Measurements from ENCODE around the gene RPL4. TPM values are rescaled to one million over a fixed set of nuclear protein-coding genes. Genes with fewer than 3 reads are reported as not detected.

The RPL4 gene
- total and polyA plus RNA-seq, 10 of the 15 experiments (the other 5 are each of a cell fraction or from before 2014, with no cell fraction given): 2,004 to 8,888 (median 4,667) TPM

DNA sequence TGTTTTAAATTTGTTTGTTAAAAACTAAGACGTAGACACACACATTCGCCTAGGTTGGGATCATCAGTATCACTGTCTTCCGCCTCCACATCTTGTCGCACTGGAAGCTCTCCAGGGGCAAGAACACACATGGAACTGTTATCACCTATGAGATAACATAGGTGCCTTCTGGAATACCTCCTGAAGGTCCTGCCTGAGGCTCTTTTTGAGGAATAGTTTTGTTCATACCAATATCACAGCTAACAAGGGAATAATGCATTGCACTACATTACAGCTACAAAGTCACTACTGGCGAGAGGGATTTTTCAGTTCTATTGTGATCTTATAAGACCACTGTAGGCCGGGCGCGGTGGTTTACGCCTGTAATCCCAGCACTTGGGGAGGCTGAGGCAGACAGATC, 30.4 kb upstream of the RPL4 start:
- in situ Hi-C loops (cut with MboI) (no loop called here), intact Hi-C loops (cut with micrococcal nuclease; ENCODE audit: unreplicated experiment) (no loop called here)
- DNase-seq (ENCODE audit: low read depth, low spot score) (no peak), FAIRE-seq (no peak), ATAC-seq (no peak)
- SMC1A ChIA-PET (ENCODE audit: uncharacterized antibody, unreplicated experiment): interaction anchor here (0.6 kb wide), 1 partner anchor 1278 kb away, joined by 3 read pairs; no protein-coding TSS in a partner anchor
- no peaks in the 10 kb centered on the region for H3K27me3 ChIP-seq (replicated peaks in 1 of 2; ENCODE audit: control insufficient read depth in 2 of 2, insufficient read depth in 2 of 2, low read length in 1 of 2)
- peaks cover 0 to 9% of the 10 kb centered on the region in 2 experiments; a peak in 3 of 4 replicates for H3K36me3 ChIP-seq (ENCODE audit: control insufficient read depth in 2 of 2, insufficient read depth in 2 of 2, low read length in 1 of 2)
- no TSS peak for BruUV-seq (replicated peaks)
- H2AFZ ChIP-seq (ENCODE audit: control insufficient read depth, low read depth, low read length): no peak overlapping the region
- no peak overlapping the region for H3K9ac ChIP-seq (ENCODE audit: control insufficient read depth, insufficient read depth, low read length)
- no peaks in the 10 kb centered on the region for H3K4me1 ChIP-seq (ENCODE audit: control insufficient read depth, insufficient read depth, low read length)
- H3K79me2 ChIP-seq (ENCODE audit: control insufficient read depth, insufficient read depth, low read length): no peaks in the 10 kb centered on the region
- no peak overlapping the region for H3K27ac ChIP-seq (ENCODE audit: control insufficient read depth, insufficient read depth)
- CTCF ChIA-PET: interaction anchor here (1.2 kb wide), 1 partner anchor 316 kb away, joined by 4 read pairs; no protein-coding TSS in a partner anchor
- H3K9me3 ChIP-seq (replicated peaks; ENCODE audit: control insufficient read depth, insufficient read depth, low read length): no peaks in the 10 kb centered on the region
- POLR2A ChIA-PET: interaction anchor here (1.3 kb wide), 1 partner anchor 31 kb away, joined by 5 read pairs; the partner anchor contains the start of gene RPL4
- RAD21 ChIA-PET (ENCODE audit: unreplicated experiment): no interaction called here
- WGBS (ENCODE audit: insufficient coverage, insufficient replicate concordance, low lambda C conversion rate, missing lambda C conversion rate): 94% methylated on average over 9 of the region's 9 CpGs
- no peaks in the 10 kb centered on the region for H4K20me1 ChIP-seq (ENCODE audit: control insufficient read depth, insufficient read depth)
- H3K4me2 ChIP-seq (ENCODE audit: control insufficient read depth, insufficient read depth): no peak overlapping the region
- H3K4me3 ChIP-seq: no peak overlapping the region
- TF ChIP-seq RB1 (IDR thresholded peaks at IDR 0.05; ENCODE audit: borderline replicate concordance) (no peak), ASH2L (IDR thresholded peaks at IDR 0.05; ENCODE audit: borderline replicate concordance, low read depth) (no peak), SIN3A (IDR thresholded peaks at IDR 0.05; ENCODE audit: low read depth, low read length) (no peak)
- TF ChIP-seq, protein P1, sequence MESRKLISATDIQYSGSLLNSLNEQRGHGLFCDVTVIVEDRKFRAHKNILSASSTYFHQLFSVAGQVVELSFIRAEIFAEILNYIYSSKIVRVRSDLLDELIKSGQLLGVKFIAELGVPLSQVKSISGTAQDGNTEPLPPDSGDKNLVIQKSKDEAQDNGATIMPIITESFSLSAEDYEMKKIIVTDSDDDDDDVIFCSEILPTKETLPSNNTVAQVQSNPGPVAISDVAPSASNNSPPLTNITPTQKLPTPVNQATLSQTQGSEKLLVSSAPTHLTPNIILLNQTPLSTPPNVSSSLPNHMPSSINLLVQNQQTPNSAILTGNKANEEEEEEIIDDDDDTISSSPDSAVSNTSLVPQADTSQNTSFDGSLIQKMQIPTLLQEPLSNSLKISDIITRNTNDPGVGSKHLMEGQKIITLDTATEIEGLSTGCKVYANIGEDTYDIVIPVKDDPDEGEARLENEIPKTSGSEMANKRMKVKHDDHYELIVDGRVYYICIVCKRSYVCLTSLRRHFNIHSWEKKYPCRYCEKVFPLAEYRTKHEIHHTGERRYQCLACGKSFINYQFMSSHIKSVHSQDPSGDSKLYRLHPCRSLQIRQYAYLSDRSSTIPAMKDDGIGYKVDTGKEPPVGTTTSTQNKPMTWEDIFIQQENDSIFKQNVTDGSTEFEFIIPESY (IDR thresholded peaks at IDR 0.05): no peak

DNA sequence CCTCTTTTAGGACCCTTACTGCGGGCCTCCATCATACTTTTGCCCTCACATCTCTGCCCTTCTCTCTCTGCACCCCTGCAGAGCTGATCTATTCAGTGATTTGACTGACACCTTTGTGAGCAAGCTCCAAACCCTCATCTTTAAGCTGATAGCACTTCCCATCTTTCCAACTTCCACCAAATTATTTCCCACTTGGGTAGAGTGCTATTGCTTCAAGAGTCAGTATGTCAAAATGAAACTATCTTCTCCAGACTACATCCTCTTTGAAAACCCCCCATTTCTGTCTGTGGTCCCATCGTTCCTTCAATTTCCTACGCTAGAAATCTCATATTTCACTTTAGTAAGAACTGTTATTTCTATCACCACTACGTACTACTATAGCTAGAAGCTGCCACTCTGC, 20.2 kb upstream of the RPL4 start:
- 50% methylated on average over 4 of the region's 4 CpGs for WGBS (ENCODE audit: insufficient coverage, insufficient replicate concordance, low lambda C conversion rate, missing lambda C conversion rate)
- FAIRE-seq: peak; percentile 7
- no peak for DNase-seq (ENCODE audit: low read depth, low spot score)
- Histone ChIP-seq H3K4me1 (ENCODE audit: control insufficient read depth, insufficient read depth, low read length) (no peaks in the 10 kb centered on the region), H3K27me3 (replicated peaks in 1 of 2; ENCODE audit: control insufficient read depth in 2 of 2, insufficient read depth in 2 of 2, low read length in 1 of 2) (no peaks in the 10 kb centered on the region), H3K9ac (ENCODE audit: control insufficient read depth, insufficient read depth, low read length) (no peak overlapping the region), H3K4me3 (no peak overlapping the region), H3K4me2 (ENCODE audit: control insufficient read depth, insufficient read depth) (no peak overlapping the region), H3K79me2 (ENCODE audit: control insufficient read depth, insufficient read depth, low read length) (no peaks in the 10 kb centered on the region), H3K36me3 (ENCODE audit: control insufficient read depth in 2 of 2, insufficient read depth in 2 of 2, low read length in 1 of 2) (peaks cover under 1 to 6% of the 10 kb centered on the region in 2 experiments), H3K27ac (ENCODE audit: control insufficient read depth, insufficient read depth) (no peak overlapping the region), H2AFZ (ENCODE audit: control insufficient read depth, low read depth, low read length) (no peak overlapping the region), H3K9me3 (replicated peaks; ENCODE audit: control insufficient read depth, insufficient read depth, low read length) (no peaks in the 10 kb centered on the region), H4K20me1 (ENCODE audit: control insufficient read depth, insufficient read depth) (no peaks in the 10 kb centered on the region)
- intact Hi-C loops (cut with micrococcal nuclease; ENCODE audit: unreplicated experiment): no loop called here
- in situ Hi-C loops (cut with MboI): no loop called here
- peak; percentile 60 for ATAC-seq
- ChIA-PET RAD21 (ENCODE audit: unreplicated experiment) (no interaction called here), CTCF (interaction anchor here (1.9 kb wide), 1 partner anchor 26 kb away, joined by 4 read pairs; no protein-coding TSS in a partner anchor), SMC1A (ENCODE audit: uncharacterized antibody, unreplicated experiment) (interaction anchor here (1.3 to 1.6 kb wide), 2 partner anchors 15 to 17 kb away, joined by 4 read pairs; no protein-coding TSS in a partner anchor), POLR2A (no interaction called here)
- TF ChIP-seq, protein P2, sequence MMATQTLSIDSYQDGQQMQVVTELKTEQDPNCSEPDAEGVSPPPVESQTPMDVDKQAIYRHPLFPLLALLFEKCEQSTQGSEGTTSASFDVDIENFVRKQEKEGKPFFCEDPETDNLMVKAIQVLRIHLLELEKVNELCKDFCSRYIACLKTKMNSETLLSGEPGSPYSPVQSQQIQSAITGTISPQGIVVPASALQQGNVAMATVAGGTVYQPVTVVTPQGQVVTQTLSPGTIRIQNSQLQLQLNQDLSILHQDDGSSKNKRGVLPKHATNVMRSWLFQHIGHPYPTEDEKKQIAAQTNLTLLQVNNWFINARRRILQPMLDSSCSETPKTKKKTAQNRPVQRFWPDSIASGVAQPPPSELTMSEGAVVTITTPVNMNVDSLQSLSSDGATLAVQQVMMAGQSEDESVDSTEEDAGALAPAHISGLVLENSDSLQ (IDR thresholded peaks at IDR 0.05): peak; percentile 52; the same call in 1 of the 2 replicates
- peak; percentile 27 to 53; a peak in 2 of 4 replicates for TF ChIP-seq IKZF2 (IDR thresholded peaks at IDR 0.05)
- no peak for TF ChIP-seq KLF5 (IDR thresholded peaks at IDR 0.05; ENCODE audit: partially characterized antibody)
- TF ChIP-seq CREB1 (IDR thresholded peaks at IDR 0.05; ENCODE audit: low read depth): no peak
- TF ChIP-seq RUNX3 (IDR thresholded peaks at IDR 0.05; ENCODE audit: low read length): peak; percentile 14; the same call in 1 of the 2 replicates
- TF ChIP-seq MEF2B (IDR thresholded peaks at IDR 0.05; ENCODE audit: partially characterized antibody, poor library complexity, severe bottlenecking): no peak
- TF ChIP-seq MXI1 (IDR thresholded peaks at IDR 0.05; ENCODE audit: low read depth, low read length): no peak
- BruUV-seq (replicated peaks): no TSS peak

Measured in GM12878 (cell line).